ENCODE results near the gene RAPGEF3. TPM values are rescaled to one million over a fixed set of nuclear protein-coding genes. Genes with fewer than 3 reads are reported as not detected.

RAPGEF3 gene
- total RNA-seq, 2 experiments from 2014 or later: 1.1 to 1.4 TPM

DNA sequence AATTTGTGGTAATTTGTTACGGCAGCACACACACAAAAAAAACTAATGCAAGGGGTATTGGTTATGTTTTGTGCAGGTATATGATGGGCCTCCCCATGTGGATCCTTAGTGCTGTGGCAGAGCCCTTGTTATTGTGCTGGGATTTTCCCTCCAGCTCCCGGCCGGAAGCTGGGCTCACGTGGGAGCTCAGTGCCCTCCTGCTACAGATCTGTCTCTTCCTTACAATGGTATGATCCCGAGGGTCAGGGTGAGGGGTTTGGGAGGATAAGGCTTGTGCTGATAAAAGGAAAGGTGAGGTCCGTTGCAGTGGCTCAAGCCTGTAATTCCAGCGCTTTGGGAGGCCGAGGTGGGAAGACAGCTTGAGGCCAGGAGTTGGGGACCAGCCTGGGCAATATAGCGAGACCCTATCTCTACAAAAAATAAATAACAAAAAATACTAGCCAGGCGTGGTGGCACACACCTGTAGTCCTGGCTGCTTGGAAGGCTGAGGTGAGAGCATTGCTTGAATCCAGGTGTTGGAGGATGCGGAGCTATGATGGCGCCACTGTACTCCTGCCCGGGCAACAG is 13.5 kb upstream of the RAPGEF3 start:
- CTCF ChIA-PET: interaction anchor here (1.1 to 19.2 kb wide), 6 partner anchors 14 to 65 kb away, joined by 3 to 289 read pairs (median 6); partner anchors contain the start of gene RAPGEF3
- POLR2A ChIA-PET: interaction anchor here (0.6 kb wide), 1 partner anchor 51 kb away, joined by 4 read pairs; no protein-coding TSS in a partner anchor

DNA sequence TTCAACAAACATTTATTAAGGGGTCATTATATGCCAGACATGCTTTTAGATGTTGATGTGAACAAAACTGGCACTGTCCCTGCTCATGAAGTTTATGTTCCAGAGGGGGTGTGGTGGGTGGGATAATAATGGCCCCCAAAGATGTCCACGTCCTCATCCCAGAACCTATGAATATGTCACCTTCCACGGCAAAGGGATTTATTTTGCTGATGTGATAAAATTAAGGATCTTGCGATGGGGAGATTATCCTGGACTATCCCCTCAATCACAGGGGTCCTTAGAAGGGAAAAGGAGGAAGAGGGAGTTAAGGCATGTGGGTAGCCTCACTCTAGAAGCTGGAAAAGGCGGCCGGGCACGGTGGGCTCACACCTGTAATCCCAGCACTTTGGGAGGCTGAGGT is 12.6 kb upstream of the RAPGEF3 start:
- CTCF ChIA-PET: interaction anchor here (0.6 to 19.2 kb wide), 4 partner anchors 11 to 56 kb away, joined by 3 to 289 read pairs (median 8); no protein-coding TSS in a partner anchor
- POLR2A ChIA-PET: no interaction called here

DNA sequence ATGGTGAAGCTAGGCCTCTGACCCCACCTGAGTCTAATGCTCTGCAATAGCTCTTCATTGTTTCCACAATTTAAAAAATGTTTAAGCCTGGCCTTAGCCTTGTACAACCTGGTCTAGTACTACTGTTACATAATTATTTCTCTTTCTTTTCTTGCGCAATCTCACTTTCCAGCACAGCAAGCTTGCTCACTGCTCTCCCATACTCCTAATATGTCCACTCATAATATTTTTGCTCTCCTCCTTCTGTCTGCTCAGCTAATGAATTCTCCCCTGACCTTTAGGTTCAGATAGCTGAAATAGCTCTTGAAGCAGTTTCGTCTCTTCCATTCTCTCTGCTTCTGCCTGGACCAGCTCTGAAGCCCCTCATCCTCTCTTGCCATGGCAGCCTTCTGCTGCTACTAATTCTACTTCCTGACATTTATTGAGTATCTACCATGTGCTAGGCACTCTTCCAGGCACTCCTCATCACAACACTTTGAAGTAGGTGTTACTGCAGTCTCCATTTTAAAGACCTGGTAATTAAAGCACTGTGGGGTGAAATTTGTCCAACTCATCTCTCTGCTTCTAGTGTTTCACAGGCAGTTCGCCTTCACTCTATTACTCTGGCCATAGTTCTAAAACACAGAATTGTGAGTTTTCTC is 11.5 kb upstream of the RAPGEF3 start:
- POLR2A ChIA-PET: interaction anchor here (0.7 kb wide), 1 partner anchor 160 kb away, joined by 3 read pairs; no protein-coding TSS in a partner anchor
- CTCF ChIA-PET: interaction anchor here (1.0 to 19.2 kb wide), 7 partner anchors 8 to 69 kb away, joined by 3 to 289 read pairs (median 13); partner anchors contain the start of gene RAPGEF3

DNA sequence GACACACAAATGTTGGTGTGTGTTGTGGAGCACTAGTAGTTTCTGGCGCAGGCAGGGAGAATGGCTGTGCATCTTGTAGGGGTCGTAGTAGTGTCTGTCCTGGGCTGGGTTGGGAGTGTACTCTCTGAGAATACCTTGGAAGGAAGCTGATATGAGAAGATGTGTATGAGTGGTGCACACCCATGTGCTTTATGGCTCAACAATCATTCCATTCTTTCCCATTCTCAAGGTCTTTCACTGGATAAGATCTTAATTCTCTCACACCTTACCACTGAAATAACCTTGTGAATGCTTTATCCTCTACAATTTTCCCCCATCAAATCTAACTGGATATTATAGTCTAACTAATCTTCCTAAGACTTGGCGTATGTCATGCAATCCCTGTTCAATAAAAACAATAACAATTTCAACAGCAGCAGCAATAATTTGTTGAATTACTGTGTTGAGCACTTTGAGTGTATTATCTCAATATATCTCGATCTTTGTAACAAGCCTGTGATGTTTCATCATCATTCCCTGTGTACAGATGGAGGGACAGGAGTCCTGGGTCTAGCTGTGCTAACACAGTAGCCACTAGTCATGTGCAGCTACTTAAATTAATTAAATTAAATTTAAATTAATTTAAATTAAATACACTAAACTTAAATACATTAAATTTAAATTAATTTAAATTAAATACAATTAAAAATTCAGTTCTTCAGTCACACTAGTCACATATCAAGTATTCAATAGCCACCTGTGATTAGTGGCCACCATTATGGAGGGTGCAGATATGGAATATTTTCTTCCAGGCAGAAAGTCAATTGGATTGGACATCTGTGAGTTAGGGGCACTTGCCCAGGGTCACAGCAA is 10.8 kb upstream of the RAPGEF3 start:
- CTCF ChIA-PET: interaction anchor here (0.6 to 19.2 kb wide), 9 partner anchors 9 to 948 kb away, joined by 3 to 289 read pairs (median 4); partner anchors contain the start of gene RAPGEF3
- POLR2A ChIA-PET: interaction anchor here (0.7 kb wide), 1 partner anchor 159 kb away, joined by 3 read pairs; no protein-coding TSS in a partner anchor

DNA sequence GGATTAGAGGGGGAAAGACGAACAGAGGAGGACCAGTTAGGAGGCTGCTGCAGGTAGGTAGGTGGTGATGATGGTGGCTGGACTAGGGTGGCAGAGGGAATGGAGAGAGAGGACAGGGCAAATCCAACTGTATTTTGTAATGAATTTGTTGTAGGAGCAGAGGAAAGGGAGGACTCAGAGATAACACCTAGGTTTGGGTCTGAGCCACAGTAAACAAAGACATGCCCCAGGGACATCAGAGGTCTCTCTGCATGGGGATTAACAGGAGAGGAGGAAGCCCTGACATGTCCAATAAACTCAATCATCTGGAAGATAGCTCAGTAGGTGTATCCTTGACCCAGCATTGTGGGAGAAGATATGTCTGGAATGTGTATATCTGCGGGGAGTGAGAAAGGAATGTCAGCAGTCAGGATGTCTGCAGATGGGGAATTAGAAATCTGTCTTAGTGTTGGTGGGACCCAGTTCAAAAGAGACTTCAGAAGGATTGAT is 9.7 kb upstream of the RAPGEF3 start:
- ChIA-PET POLR2A (no interaction called here), CTCF (interaction anchor here (1.0 to 19.2 kb wide), 7 partner anchors 10 to 69 kb away, joined by 3 to 289 read pairs (median 13); partner anchors contain the start of gene RAPGEF3)

DNA sequence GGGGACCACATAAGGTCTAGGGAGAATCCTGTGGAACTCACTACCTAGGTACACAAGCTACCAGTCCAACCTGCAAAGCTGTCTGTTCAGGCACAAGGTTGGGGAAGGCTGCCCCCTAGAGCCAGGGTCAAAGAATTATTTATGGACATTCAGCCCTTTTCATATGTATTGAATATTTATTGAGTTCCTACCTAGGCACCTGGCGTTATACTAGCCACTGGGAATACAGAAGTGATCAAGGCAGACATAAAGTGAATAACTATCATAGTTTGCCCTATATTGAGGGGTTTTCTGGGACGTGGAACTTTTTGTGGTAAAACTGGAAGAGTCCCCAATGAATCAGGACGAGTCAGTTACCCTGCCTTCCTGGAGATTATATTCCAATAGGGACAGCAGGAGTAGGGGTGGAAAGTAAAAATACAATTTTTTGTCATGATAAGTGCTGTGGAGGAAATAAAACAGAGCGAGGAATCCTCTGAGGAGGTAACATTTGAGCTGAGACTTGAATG is 8.6 kb upstream of the RAPGEF3 start:
- ChIA-PET POLR2A (no interaction called here), CTCF (interaction anchor here (0.5 to 19.2 kb wide), 17 partner anchors 10 to 1641 kb away, joined by 3 to 289 read pairs (median 4); partner anchors contain the start of genes ENDOU and RAPGEF3)

DNA sequence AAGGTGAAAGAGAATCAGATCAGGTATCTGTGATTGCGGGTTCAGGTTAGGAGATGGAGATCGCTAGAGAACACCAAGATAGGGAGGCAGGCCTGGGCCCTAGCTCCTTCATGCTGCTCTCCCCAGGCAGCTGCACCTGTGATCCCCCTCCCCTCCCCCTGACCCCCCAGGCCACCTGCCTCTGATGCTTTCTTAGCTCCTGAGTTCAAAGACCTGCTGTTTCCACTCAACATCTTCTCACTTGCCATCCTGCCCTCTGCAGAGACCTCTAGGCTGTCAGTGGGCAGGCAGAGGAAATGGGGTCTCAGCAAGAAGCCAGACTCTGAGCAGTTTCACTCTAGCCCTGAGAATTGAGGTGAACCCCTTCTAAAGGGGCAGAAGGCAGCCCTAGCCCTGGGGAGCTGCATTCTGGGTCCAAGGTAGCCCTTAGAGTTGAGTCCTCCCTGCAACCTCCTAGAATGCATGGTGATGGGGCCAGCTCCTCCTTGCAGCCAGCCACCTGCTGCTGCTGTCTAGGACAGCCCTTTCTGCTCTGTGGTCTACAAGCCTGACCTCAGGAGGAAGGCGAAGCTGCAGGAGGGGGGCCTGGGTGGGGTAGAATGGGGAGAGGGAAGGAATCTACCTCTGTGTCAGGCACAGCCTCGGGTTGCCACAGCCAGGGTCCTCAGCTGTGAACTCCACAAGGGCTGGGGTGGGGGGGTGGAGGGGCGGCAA is 8.0 kb upstream of the RAPGEF3 start:
- ChIA-PET CTCF (interaction anchor here (0.6 to 19.2 kb wide), 17 partner anchors 9 to 1244 kb away, joined by 3 to 289 read pairs (median 4); partner anchors contain the start of genes ENDOU and RAPGEF3), POLR2A (no interaction called here)

DNA sequence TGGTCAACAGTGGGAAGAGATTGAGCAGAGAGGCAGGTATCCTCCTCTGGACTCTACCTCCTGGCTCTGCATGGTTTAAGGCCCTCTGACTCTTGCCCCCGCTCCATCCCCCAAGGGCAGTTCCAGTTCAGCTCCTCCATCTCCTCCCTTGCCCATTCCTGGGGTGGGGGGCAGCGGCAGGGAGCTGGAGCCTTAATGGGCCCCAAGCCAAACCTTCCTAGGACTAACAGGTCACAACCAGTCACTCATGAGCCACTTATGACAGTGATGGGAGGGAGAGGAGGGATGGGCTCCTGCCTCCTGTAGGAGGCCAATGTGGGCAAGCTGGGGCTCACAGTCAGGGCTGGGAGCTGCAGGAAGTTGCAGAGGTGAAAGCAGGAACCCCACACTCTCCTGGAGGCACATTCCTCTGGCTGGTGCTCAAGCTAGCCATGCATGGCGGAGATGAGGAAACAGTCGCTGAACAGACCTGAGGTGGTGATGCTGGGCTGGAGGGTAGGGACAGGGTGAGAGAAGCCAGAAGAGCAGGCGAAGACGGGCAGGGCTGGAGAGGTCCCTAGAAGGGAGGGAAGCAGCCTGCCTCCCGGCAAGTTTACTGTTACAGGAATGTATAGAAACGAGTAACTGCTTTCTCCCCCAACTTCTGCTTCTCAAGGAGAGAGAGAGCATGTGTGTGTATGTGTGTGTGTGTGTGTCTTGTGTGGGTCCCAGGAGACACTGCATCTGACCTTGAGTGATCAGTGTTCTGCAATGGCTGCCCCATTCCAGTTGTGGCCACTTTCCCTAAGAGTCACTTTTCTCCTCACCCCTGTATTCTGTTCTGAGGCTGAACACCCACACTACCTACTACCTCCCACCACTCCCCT is 5.0 kb upstream of the RAPGEF3 start:
- POLR2A ChIA-PET: no interaction called here
- CTCF ChIA-PET: interaction anchor here (1.3 to 14.0 kb wide), 2 partner anchors 21 to 47 kb away, joined by 4 to 147 read pairs; no protein-coding TSS in a partner anchor

DNA sequence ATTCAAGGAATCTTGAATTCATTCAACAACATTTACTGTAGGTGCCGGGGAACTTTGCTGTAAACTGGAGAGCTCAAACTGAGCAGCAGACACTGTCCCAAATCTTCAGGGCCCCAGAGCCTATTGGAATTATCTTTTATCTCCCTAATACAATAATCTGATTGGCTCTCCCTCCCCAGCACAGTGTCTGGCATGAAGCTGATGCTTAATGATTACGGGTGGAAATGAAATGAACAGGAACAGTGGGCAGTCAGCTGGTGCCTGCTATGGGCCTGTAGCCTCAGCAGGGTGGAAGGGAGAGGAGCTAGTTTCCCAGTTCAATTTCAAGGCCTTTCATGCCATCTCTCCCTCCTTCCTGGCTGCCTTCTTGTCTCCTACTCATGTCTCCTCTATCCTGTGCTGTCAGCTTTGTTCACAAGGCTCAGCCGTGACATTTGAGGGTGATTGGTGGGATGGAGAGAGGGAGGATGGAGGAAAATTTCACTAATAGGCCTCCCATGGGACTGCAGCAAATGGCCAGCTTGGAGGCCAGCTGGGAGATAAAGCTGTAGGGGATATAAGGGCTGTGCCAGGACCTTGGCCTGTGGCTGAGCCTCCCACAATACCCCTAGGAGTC is 4.3 kb upstream of the RAPGEF3 start:
- ChIA-PET POLR2A (no interaction called here), CTCF (interaction anchor here (1.3 to 14.0 kb wide), 3 partner anchors 20 to 48 kb away, joined by 4 to 147 read pairs (median 5); no protein-coding TSS in a partner anchor)

DNA sequence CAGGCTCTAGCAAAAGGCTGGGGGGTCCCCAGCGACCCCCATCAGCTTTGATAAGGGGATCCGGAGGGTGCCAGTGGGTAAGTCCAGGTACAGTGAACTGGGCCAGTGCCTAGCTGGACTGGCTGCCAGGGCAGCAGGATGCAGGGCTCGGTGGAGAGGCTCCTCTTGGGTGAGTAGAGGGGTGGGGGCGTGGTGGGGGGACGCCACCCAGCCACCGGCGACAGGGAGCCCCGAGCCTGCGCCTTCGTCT is 171 bp downstream of the RAPGEF3 start:
- CTCF ChIA-PET: interaction anchor here (0.6 to 14.0 kb wide), 8 partner anchors 9 to 146 kb away, joined by 3 to 147 read pairs (median 8); partner anchors contain the start of genes SLC48A1 and VDR
- POLR2A ChIA-PET: interaction anchor here (0.6 kb wide), 2 partner anchors 332 to 402 kb away, joined by 3 to 7 read pairs; no protein-coding TSS in a partner anchor

DNA sequence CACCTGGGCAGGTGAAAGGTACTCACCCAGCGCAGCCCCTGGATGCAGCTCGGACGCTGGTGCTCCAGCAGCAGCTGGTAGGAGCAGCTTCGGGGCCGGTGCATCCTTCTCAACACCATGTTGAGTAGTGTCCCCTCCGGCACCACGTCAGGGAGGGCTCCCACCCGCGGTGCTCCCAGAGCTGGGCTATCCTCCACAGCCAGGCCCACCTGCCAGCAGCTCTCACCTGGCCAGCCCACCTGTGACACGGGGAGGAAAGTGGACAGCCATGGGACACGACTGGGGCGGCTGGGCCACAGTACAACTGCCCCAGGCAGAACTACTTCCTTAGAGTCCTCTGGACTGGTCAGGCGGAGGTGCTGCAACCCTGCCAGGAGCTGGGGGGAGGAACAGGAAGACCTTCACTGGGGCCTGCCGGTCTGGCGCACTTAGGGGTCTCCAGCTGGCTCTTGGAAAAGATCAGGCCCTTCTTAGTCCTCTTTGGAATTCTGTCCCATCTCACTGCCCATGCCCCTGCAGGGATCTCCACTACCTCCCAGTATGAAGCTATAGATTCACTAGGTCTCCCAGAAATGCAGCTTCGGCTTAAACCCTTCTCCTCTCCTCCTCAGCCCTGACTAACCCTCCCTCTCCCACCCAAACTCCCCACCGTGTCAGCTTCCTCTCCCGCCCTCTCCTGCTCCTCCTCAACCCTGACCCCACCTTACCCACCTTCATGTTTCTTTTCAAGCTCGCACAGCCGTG is 668 bp downstream of the RAPGEF3 start:
- ChIA-PET POLR2A (interaction anchor here (0.6 kb wide), 3 partner anchors 24 to 401 kb away, joined by 3 to 7 read pairs (median 5); no protein-coding TSS in a partner anchor), CTCF (interaction anchor here (0.6 to 14.0 kb wide), 9 partner anchors 10 to 147 kb away, joined by 3 to 147 read pairs (median 7); partner anchors contain the start of genes SLC48A1 and VDR)

DNA sequence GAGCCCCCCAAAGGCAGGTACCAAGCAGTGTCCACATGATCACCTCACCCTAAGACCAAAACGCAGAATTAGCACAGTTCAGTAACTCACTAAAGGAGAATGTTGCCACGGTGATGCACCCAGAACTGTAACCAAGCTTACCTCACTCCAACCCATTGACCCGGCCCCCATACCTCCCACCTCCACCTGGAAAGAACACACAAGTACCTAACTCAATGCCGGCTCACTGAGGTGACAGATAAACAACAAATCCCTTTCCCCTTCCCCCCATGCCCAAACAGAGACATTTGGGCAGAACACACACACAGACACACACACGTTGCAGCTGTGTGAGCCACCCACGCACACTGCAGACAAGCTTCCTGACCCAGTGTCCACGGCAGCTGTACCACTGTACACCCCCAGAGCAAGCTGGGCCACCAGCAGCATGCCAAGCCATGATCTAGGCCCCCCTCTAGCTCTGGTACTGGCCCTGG is 1.3 kb downstream of the RAPGEF3 start:
- CTCF ChIA-PET: interaction anchor here (1.2 to 14.0 kb wide), 7 partner anchors 10 to 80 kb away, joined by 3 to 147 read pairs (median 8); partner anchors contain the start of gene SLC48A1
- POLR2A ChIA-PET: interaction anchor here (0.6 kb wide), 1 partner anchor 25 kb away, joined by 5 read pairs; no protein-coding TSS in a partner anchor

DNA sequence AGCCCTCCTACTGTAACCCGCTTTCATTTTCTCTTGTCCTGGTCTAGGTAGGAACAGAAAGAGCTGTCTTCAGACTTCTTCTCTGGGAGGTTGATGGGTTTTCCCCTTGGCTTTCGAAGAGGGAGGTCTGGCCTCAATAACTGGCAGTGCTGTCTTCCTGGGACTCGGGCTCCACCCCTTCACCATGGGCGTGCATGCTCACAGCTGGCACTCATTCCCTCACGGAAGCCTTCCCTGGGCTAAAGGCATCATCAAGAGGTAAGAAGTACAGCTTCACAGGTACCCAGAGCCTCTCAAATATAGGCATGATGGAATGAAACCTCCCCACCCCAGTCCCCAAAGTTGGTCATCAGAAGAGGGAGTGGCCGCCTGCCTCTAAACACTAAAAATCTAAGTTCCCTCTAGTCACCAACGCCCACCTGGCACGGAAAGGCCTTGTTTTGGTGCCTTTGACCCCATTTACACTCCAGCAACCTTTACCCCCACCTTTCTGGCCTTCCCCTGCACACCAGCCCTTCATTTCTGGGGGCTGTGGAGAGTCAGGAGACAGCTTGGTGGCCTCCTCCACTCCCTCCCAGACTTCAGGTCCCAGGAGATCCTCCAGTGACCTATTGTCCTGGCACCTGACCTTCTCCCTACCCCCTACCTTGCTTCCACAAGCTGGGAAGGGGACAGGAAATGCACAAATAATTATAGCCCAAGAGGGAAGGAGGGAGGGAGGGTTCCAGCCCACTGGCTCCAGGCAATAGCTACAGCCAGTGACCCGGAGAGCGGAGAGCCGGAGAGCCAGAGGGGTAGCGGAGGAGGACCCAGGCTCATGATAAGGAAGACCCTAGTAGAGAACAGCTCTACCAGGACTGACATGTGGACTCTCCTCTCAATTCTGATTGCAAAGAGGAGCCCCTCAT is 2.8 kb downstream of the RAPGEF3 start:
- CTCF ChIA-PET: interaction anchor here (1.5 to 14.0 kb wide), 6 partner anchors 12 to 83 kb away, joined by 3 to 147 read pairs (median 8); no protein-coding TSS in a partner anchor

DNA sequence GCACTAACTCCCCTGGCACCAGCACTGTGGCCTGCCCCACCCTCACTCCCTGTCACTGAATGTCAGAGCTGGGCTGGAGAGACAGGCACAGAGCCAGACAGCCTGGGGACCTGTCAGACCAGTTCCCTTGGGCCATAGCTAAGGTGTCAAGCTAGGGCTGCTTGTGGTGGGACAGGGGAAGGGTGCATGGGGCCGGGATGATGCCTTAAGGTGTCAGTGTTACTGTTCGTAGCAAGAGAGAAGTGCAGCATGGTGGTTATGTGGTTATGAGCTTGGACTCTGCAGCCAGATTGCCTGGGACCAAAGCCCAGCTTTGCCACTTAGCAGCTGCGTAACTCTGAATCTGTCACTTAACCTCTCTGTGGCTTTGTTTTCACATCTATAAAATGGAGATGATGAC is 3.8 kb downstream of the RAPGEF3 start:
- POLR2A ChIA-PET: interaction anchor here (0.9 to 1.2 kb wide), 2 partner anchors 49 to 78 kb away, joined by 3 to 4 read pairs; partner anchors contain the start of gene RPAP3
- CTCF ChIA-PET: interaction anchor here (1.1 to 14.0 kb wide), 7 partner anchors 12 to 84 kb away, joined by 3 to 147 read pairs (median 6); no protein-coding TSS in a partner anchor

More for the DNA sequence above, 2.8 kb downstream of the RAPGEF3 start:
- POLR2A ChIA-PET: interaction anchor here (0.9 to 1.3 kb wide), 3 partner anchors 15 to 77 kb away, joined by 3 to 4 read pairs (median 3); partner anchors contain the start of gene RPAP3

All from activated CD8-positive, alpha-beta memory T cell treated with anti-CD3 and anti-CD28 coated beads for 36 hours (primary cell).